SIG-M5 treated with dmso at 0.1 percent for 504 hours (cell line): ENCODE data around the gene AGPAT3.

Experiments
- DNase-seq: peaks from one replicate; lab custom pipeline; 2025; ENCODE audit not compliant: unreplicated experiment; lab: John Stamatoyannopoulos, UW

The AGPAT3 gene

GRCh38 chr21:43861706-43862105 lies 3.3 kb upstream of the AGPAT3 start:
- DNase-seq, result no peak

- peak; percentile 19 for DNase-seq
These were observed 586 bp upstream of the AGPAT3 start for GRCh38 chr21:43864313-43864961.

GRCh38 chr21:43865540-43866259 lies 677 bp downstream of the AGPAT3 start:
- DNase-seq, result no peak

GRCh38 chr21:43866260-43866629 lies 1.2 kb downstream of the AGPAT3 start:
- DNase-seq, result no peak

- no peak for DNase-seq
These were observed 1.8 kb downstream of the AGPAT3 start for GRCh38 chr21:43866659-43867331.

- no peak for DNase-seq
These were observed 2.3 kb downstream of the AGPAT3 start for GRCh38 chr21:43867332-43867703.

- DNase-seq, result no peak
These were observed 2.9 kb downstream of the AGPAT3 start for GRCh38 chr21:43867948-43868347.

GRCh38 chr21:43868461-43868860 lies 3.4 kb downstream of the AGPAT3 start:
- no peak for DNase-seq

- DNase-seq, result no peak
These were observed 4.7 kb downstream of the AGPAT3 start for GRCh38 chr21:43869486-43870325.

GRCh38 chr21:43871487-43871886 lies 6.5 kb downstream of the AGPAT3 start:
- no peak for DNase-seq

- DNase-seq, result no peak
These were observed 7.6 kb downstream of the AGPAT3 start for GRCh38 chr21:43872531-43873197.

GRCh38 chr21:43873673-43874072 lies 8.7 kb downstream of the AGPAT3 start:
- no peak for DNase-seq

- DNase-seq, result no peak
These were observed 9.2 kb downstream of the AGPAT3 start for GRCh38 chr21:43874085-43874805.

- DNase-seq, result no peak
These were observed 11.6 kb downstream of the AGPAT3 start for GRCh38 chr21:43876605-43877004.

GRCh38 chr21:43877936-43878575 lies 13.0 kb downstream of the AGPAT3 start:
- DNase-seq, result no peak

- DNase-seq, result no peak
These were observed 14.5 kb downstream of the AGPAT3 start for GRCh38 chr21:43879348-43880110.

GRCh38 chr21:43880111-43880985 lies 15.3 kb downstream of the AGPAT3 start:
- DNase-seq, result no peak

- no peak for DNase-seq
These were observed 16.3 kb downstream of the AGPAT3 start for GRCh38 chr21:43881283-43881682.
